HG03064 (cell line): ENCODE measurements around the gene SGIP1.
A peak's percentile ranks its signal among the peaks of the same experiment; 100 is the strongest.

ENCODE experiments used
- ATAC-seq: cut with Tn5 transposase; IDR thresholded peaks from one replicate; pipeline ENCODE4 v1.9.1; 2021; ENCODE audit warnings: low read depth; ENCODE audit not compliant: unreplicated experiment

The SGIP1 gene, protein sequence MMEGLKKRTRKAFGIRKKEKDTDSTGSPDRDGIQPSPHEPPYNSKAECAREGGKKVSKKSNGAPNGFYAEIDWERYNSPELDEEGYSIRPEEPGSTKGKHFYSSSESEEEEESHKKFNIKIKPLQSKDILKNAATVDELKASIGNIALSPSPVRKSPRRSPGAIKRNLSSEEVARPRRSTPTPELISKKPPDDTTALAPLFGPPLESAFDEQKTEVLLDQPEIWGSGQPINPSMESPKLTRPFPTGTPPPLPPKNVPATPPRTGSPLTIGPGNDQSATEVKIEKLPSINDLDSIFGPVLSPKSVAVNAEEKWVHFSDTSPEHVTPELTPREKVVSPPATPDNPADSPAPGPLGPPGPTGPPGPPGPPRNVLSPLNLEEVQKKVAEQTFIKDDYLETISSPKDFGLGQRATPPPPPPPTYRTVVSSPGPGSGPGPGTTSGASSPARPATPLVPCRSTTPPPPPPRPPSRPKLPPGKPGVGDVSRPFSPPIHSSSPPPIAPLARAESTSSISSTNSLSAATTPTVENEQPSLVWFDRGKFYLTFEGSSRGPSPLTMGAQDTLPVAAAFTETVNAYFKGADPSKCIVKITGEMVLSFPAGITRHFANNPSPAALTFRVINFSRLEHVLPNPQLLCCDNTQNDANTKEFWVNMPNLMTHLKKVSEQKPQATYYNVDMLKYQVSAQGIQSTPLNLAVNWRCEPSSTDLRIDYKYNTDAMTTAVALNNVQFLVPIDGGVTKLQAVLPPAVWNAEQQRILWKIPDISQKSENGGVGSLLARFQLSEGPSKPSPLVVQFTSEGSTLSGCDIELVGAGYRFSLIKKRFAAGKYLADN

GRCh38 chr1:66533804-66534740 is at the start of gene SGIP1:
TSS of gene SGIP1 (plus strand) at chr1:66534153. CDS start at chr1:66534359, 206 bp downstream.
- ATAC-seq, result no peak

- ATAC-seq, result no peak
Observed at GRCh38 chr1:66489151-66489550, 44.8 kb upstream of the SGIP1 start.

- no peak for ATAC-seq
Observed at GRCh38 chr1:66489972-66490601, 43.9 kb upstream of the SGIP1 start.

DNA sequence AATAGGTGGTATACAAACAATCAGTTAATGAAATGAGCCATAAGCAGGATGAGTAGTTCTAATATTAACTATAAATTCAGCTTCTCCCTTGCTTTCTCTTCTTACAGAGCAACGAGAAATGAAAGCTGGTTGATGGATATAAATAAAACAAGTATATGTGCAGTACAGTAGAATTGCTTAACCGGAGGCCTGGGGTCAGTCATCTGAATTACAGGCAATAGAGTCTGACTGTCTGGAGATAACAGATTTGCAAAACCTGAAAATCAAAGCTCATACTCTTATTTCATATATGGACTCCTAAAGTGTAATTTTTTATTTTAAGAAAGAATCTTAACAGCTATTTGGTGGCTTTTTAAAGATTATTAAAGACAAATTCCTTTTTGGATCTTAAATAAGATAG is 43.1 kb upstream of the SGIP1 start:
- no peak for ATAC-seq

GRCh38 chr1:66492424-66492823 is 41.5 kb upstream of the SGIP1 start:
- no peak for ATAC-seq

DNA sequence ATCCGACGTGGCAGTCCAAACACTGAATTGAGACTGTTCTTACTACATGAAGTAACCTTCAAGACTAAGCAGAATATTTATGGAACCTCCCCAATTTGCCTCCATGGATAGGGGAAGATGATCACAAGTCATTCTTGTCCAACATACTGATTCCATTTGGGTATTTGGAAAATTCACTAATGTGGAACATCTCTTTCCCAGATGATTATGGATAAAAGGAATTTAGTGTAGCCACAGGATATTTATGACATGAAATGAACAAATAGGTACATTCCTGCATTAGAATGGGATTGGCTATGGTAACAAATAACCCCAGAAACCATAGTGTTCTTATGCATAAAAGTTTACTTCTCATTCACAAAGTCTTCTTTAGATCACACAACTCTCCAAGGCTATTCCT is 40.2 kb upstream of the SGIP1 start:
- no peak for ATAC-seq

DNA sequence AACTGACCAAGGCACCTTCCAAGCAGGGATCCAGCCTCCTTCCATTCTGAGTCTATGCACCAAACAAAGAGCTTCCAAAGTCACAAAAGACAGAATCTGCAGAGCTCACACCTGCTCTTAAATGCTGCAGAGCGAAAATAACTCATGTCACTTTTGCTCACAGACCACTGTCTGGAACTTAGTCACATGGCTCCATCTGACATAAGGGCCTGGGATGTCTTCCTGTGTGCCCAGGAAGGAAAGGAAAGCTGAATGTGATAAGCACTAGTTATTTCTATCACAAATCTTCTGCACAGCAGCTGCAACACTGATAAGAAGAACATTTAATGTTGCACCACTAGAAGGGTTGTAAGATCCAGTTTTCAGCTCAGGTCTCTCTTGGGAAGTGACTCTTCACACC is 39.5 kb upstream of the SGIP1 start:
- no peak for ATAC-seq

- ATAC-seq, result no peak
Observed at GRCh38 chr1:66495495-66495894, 38.5 kb upstream of the SGIP1 start.

DNA sequence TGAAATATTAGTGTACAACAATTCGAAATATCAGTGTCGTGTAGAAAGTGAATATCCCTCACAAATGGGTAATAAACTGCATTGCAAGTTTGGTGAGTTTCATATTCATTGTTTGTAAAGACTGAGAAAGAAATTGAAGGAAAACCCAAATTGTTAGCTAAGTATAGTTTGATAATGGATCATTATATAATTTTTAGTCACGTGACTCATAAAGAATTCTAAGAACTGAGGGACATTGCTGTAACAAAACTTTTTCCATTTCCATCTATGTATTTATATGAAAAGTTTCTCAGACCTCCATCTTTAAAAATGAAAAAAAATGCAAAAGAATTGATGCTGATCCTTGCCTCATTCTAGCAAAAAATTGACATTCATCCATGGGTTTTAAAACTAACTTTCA is 36.0 kb upstream of the SGIP1 start:
- ATAC-seq, result no peak

GRCh38 chr1:66500301-66500700 is 33.7 kb upstream of the SGIP1 start:
- no peak for ATAC-seq

- no peak for ATAC-seq
Observed at GRCh38 chr1:66502086-66502485, 31.9 kb upstream of the SGIP1 start.

- peak; percentile 82 for ATAC-seq
Observed at GRCh38 chr1:66503841-66504470, 30.0 kb upstream of the SGIP1 start.

GRCh38 chr1:66505671-66506392 is 28.1 kb upstream of the SGIP1 start:
- no peak for ATAC-seq

GRCh38 chr1:66506393-66506687 is 27.6 kb upstream of the SGIP1 start:
- ATAC-seq, result no peak

DNA sequence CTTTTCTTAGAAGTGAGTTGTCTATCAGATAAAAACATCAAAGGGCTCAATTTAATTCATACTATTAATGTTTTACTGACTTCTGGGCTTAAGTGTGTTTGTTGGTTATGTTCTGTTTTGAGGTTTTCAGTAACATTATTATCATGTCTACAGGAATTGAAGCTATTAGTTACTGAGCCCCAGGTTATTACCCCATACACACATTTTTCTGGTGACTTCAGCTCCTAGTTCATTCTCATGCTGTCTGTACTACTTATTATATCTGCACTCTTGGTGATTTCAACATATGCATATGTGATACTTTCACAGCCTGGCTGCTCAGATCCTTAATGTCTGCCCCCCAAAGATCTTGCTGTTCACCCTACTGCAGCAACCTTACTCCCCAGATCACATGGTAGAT is 27.0 kb upstream of the SGIP1 start:
- ATAC-seq, result no peak

- ATAC-seq, result no peak
Observed at GRCh38 chr1:66510407-66510806, 23.5 kb upstream of the SGIP1 start.

- ATAC-seq, result no peak
Observed at GRCh38 chr1:66511118-66511517, 22.8 kb upstream of the SGIP1 start.

- no peak for ATAC-seq
Observed at GRCh38 chr1:66517959-66518358, 16.0 kb upstream of the SGIP1 start.

DNA sequence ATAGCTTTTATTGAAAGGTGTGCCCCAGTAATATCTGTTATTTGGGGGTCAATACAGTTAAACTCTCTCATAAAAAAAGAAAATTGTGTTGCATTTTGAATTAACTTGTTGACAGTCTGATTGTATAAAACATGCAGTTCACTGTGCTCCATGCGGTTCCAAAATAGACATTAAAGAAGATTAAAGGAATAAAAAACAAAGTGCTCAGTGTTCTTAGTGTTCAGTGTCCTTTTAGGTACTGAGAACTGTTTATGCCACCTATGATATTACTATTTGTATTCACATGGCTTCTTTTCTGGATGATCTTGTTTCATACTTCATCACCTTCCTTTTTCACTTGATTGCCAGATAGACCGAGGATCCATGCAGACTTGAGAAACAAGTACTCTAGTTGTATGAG is 15.3 kb upstream of the SGIP1 start:
- no peak for ATAC-seq
